Transverse colon (tissue), 4 donors: Measurements from ENCODE around the gene MATR3. TPM values are rescaled to one million over a fixed set of nuclear protein-coding genes. Genes with fewer than 3 reads are reported as not detected.
A peak's percentile ranks its signal among the peaks of the same experiment; 100 is the strongest.
"Not testable (repeated sequence)": the region's sequence is repeated elsewhere in the genome, so short reads cannot be mapped to it uniquely, and the experiment has no call there.

Source experiments
- DNase-seq: peaks from one replicate; pipeline ENCODE4 v3.0.0-alpha.2; 2019
- H3K27ac ChIP-seq, 4 donors: fragments of 200-600 bp; sonication (generic); 2 replicates each; pipeline ENCODE4 v1.5.1; 2016 to 2018; ENCODE audit warnings: inconsistent platforms in 4 of 4
- H3K27me3 ChIP-seq: fragments of 200-600 bp; sonication (generic); 2 replicates; pipeline ENCODE4 v1.5.1; 2017; ENCODE audit warnings: inconsistent platforms
- H3K36me3 ChIP-seq, 4 donors: fragments of 200-600 bp; sonication (generic); 2 replicates each; pipeline ENCODE4 v1.5.1; 2017 to 2019; ENCODE audit warnings: inconsistent platforms in 4 of 4
- H3K4me1 ChIP-seq, 4 donors: fragments of 200-600 bp; sonication (generic); 2 replicates each; pipeline ENCODE4 v1.5.1; 2017 to 2020; ENCODE audit warnings: inconsistent platforms in 4 of 4
- H3K4me3 ChIP-seq, 4 donors: fragments of 200-600 bp; sonication (generic); 1 replicate in 1 of 4; 2 replicates in 3 of 4; pipeline versions ENCODE4 v1.5.1 to v1.6.1; 2017 to 2019; ENCODE audit warnings: inconsistent platforms in 4 of 4
- H3K9me3 ChIP-seq, 2 donors: fragments of 200-600 bp; sonication (generic); 2 replicates each; pipeline ENCODE4 v1.5.1; 2017 to 2019; ENCODE audit warnings: inconsistent platforms in 2 of 2
- EP300 ChIP-seq: sonication (generic); formaldehyde crosslinking; IDR thresholded peaks from one replicate; pipeline ENCODE4 v1.6.1; 2017; ENCODE audit warnings: antibody characterized with exemption, low read depth
- POLR2A ChIP-seq: fragments of 450-650 bp; IDR thresholded peaks from one replicate; pipeline ENCODE4 v1.6.1; 2016; ENCODE audit warnings: antibody characterized with exemption, mild to moderate bottlenecking, moderate library complexity
- POLR2AphosphoS5 ChIP-seq, 3 donors: sonication (generic); formaldehyde crosslinking; IDR thresholded peaks; one replicate each; pipeline ENCODE4 v1.6.1; 2016; ENCODE audit warnings: antibody characterized with exemption in 3 of 3
- WGBS, 2 donors: methylation state at CpG; one replicate each; pipeline ENCODE4 v1.1.5; 2018; ENCODE audit warnings: low coverage in 1 of 2; 5-methylcytosine and 5-hydroxymethylcytosine counted together
- in situ Hi-C, 4 donors: fragments of 200-750 bp; cut with MboI; loops; one replicate each; pipeline versions ENCODE4 v1.15.0 to v1.15.1; 2017; ENCODE audit warnings: low sequenced_read_pairs in 3 of 4, low pct_ligation_motif_present in 1 of 4, low pct_unique_long_range_greater_than_20kb in 1 of 4
- intact Hi-C: fragments of 100-400 bp; cut with DNase I; formaldehyde crosslinking; loops from one replicate; pipeline ENCODE4 v1.15.1; 2023; ENCODE audit warnings: low total_unique reads
- total RNA-seq, 4 donors: library from RNA; depleted of rRNA; stranded (reverse); fragments of >200 nt; gene quantifications; one replicate each; pipeline ENCODE4 v1.1.0, GENCODE V29; 2016
- TF ChIP-seq, protein P1 (sequence below), 5 experiments: fragments of 200-600 bp in 3 of 5; fragments of 450-650 bp in 2 of 5; sonication (generic) in 3 of 5; IDR thresholded peaks; 1 replicate in 2 of 5; 2 replicates in 3 of 5; pipeline ENCODE4 v1.5.1; 2016 to 2017; ENCODE audit warnings: antibody characterized with exemption in 5 of 5, inconsistent platforms in 3 of 5, mild to moderate bottlenecking in 2 of 5, moderate library complexity in 1 of 5

The MATR3 gene
- total RNA-seq, 4 donors from 2014 or later: 97.3 to 190 (median 134) TPM

DNA sequence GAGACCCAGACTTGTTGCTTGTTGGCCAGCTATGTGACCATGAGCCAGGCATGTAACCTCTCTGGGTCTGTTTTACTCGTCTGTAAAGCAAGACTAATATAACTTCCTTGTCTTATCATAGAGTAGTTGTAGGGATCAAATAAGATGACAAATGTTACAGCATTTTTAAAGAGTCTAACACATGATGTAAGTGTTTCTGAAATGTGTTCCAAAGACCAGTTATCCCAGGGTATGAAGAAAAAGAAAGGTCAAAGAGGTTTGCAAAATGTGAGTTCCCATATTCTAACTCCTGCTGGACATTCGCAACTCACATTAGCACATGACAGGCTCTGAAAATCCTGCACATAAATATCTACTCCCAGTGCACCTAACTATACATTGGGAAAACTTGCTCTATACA is 28.5 kb upstream of the MATR3 start:
- in situ Hi-C loops: loop anchor here (10.0 to 25.0 kb wide), 3 partner anchors 440 to 678 kb away; partner anchors contain the start of gene HSPA9 (in 1 of the 4)
- no peak for TF ChIP-seq EP300
- TF ChIP-seq POLR2AphosphoS5 (IDR thresholded peaks at IDR 0.05): no peak
- 65 to 66% methylated on average over 2 of the region's 2 CpGs for WGBS, 2 donors

DNA sequence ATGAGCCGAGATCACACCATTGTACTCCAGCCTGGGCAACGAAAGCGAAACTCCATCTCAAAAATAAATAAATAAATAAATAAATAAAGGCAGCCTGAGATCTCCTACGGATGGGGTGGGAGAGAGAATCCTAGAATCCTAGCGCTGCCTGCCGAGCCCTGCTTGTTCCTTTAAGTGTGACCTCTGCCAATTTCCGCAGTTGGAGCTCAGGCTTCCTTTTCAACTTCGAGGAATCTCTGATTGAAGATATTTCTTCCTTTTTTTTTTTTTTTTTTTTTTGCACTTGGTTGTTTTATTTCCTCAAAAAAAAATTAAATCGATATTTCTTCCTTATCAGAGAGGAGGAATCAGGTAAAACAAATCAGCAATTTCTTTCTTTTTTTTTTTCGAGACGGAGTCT is 27.3 kb upstream of the MATR3 start:
- TF ChIP-seq EP300: no peak
- TF ChIP-seq, protein P1, sequence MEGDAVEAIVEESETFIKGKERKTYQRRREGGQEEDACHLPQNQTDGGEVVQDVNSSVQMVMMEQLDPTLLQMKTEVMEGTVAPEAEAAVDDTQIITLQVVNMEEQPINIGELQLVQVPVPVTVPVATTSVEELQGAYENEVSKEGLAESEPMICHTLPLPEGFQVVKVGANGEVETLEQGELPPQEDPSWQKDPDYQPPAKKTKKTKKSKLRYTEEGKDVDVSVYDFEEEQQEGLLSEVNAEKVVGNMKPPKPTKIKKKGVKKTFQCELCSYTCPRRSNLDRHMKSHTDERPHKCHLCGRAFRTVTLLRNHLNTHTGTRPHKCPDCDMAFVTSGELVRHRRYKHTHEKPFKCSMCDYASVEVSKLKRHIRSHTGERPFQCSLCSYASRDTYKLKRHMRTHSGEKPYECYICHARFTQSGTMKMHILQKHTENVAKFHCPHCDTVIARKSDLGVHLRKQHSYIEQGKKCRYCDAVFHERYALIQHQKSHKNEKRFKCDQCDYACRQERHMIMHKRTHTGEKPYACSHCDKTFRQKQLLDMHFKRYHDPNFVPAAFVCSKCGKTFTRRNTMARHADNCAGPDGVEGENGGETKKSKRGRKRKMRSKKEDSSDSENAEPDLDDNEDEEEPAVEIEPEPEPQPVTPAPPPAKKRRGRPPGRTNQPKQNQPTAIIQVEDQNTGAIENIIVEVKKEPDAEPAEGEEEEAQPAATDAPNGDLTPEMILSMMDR (IDR thresholded peaks at IDR 0.05): no peak
- in situ Hi-C loops: loop anchor here (10.0 to 25.0 kb wide), 3 partner anchors 441 to 679 kb away; partner anchors contain the start of gene HSPA9 (in 1 of the 4)
- Histone ChIP-seq H3K27me3 (no peaks in the 10 kb centered on the region), H3K27ac (no peak overlapping the region), H3K4me3 (no peak overlapping the region), H3K9me3 (no peaks in the 10 kb centered on the region), H3K4me1 (peaks cover 0 to 38% (median 7%) of the 10 kb centered on the region in 4 donors), H3K36me3 (no peaks in the 10 kb centered on the region)
- DNase-seq: no peak
- intact Hi-C loops: no loop called here
- 85% methylated on average over 8 to 11 of the region's 11 CpGs for WGBS, 2 donors

More for the DNA sequence above, 28.5 kb upstream of the MATR3 start:
- no peak overlapping the region for H3K4me3 ChIP-seq
- H3K27ac ChIP-seq: no peak overlapping the region
- H3K36me3 ChIP-seq: no peaks in the 10 kb centered on the region
- peaks cover 0 to 27% (median 5%) of the 10 kb centered on the region in 4 donors for H3K4me1 ChIP-seq
- intact Hi-C loops: no loop called here
- H3K9me3 ChIP-seq: no peaks in the 10 kb centered on the region
- no peaks in the 10 kb centered on the region for H3K27me3 ChIP-seq
- no peak for DNase-seq

DNA sequence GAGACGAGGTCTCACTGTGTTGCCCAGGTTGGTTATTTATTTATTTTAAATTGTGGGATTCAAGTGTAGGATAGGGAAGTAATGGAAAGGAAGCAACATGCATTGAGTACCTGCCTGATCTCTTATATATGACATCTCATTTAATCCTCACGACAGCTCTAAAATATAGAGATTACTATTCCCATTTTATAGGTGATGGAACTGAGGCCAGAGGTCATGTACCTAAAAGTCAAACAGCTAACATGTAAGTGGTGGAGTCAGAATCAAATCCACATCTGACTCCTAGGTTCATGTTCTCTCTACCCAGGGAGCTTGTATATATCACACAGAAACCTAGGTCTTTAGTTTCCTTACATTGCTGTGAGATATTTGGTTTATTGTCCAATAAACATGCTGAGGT is 26.1 kb upstream of the MATR3 start:
- Histone ChIP-seq H3K4me3 (no peak overlapping the region), H3K36me3 (no peaks in the 10 kb centered on the region), H3K27me3 (no peaks in the 10 kb centered on the region), H3K27ac (no peak overlapping the region), H3K4me1 (peaks cover 0 to 45% (median 14%) of the 10 kb centered on the region in 4 donors), H3K9me3 (no peaks in the 10 kb centered on the region)
- no peak for TF ChIP-seq POLR2A
- no peak for TF ChIP-seq EP300
- TF ChIP-seq, protein P1 (IDR thresholded peaks at IDR 0.05): no peak
- TF ChIP-seq POLR2AphosphoS5 (IDR thresholded peaks at IDR 0.05): no peak
- in situ Hi-C loops (loop anchor here (10.0 to 25.0 kb wide), 3 partner anchors 443 to 680 kb away; partner anchors contain the start of gene HSPA9 (in 1 of the 4)), intact Hi-C loops (no loop called here)
- 77 to 100% methylated on average over 1 to 2 of the region's 2 CpGs for WGBS, 2 donors
- DNase-seq: no peak

DNA sequence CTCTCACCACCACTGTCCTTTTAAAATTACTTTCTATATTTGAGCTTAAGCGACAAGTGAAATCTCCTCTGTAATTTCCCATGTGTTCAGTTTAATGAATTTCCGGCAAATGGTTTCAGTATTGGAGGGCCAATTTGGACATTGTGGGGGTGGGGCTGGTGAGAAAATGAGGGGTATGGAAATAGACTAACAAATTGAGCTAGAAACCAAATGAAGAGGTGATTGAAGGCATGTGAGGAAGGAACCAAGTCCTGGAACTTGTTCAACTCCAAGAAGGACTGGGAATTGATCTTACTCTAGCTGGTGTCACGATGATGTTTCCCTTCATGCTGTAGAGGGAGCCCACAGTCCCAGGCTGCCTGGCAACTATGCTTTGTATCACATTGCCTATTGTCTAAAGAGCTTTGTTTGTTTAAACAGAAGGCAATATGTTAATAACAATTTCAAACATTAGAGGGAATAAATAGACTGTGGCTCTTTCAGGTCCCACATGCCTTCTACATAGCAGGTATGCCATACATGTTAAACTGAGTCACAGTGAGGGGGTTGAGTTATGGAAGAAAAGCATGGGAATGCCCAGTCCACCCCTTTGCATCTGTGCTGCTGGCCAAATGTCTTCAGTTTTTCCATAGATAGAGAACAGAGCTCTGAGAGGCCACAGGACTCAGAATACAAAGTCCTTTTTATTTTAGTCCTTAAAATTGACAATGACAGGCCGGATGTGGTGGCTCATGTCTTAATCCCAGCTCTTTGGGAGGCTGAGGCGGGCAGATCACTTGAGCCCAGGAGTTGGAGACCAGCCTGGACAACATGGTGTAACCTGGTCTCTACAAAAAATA is 25.0 kb upstream of the MATR3 start:
- Histone ChIP-seq H3K27me3 (no peaks in the 10 kb centered on the region), H3K27ac (no peak overlapping the region), H3K4me1 (peaks cover 5 to 51% (median 24%) of the 10 kb centered on the region in 4 donors), H3K36me3 (no peaks in the 10 kb centered on the region), H3K9me3 (no peaks in the 10 kb centered on the region), H3K4me3 (no peak overlapping the region)
- 83 to 94% methylated on average over 3 to 5 of the region's 5 CpGs for WGBS, 2 donors
- TF ChIP-seq POLR2A (no peak), POLR2AphosphoS5 (IDR thresholded peaks at IDR 0.05) (no peak), EP300 (no peak)
- TF ChIP-seq, protein P1 (IDR thresholded peaks at IDR 0.05): no peak
- in situ Hi-C loops: loop anchor here (10.0 to 25.0 kb wide), 3 partner anchors 444 to 681 kb away; partner anchors contain the start of gene HSPA9 (in 1 of the 4)
- intact Hi-C loops: no loop called here
- no peak for DNase-seq

DNA sequence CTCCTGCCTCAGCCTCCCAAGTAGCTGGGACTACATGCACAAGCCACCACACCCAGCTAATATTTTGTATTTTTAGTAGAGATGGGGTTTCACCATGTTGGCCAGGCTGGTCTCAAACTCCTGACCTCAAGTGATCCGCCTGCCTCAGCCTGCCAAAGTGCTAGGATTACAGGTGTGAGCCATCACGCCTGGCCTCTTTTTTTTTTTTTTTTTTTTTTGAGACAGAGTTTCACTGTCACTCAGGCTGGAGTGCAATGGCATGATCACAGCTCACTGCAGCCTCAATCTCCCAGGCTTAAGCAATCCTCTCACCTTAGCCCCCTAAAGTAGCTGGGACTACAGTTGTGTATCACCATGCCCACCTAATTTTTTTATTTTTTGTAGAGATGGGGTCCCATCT is 22.8 kb upstream of the MATR3 start:
- H3K36me3 ChIP-seq, H3K27me3 ChIP-seq, DNase-seq, intact Hi-C loops, H3K9me3 ChIP-seq, H3K4me3 ChIP-seq: not testable (repeated sequence)
- WGBS, 2 donors: 85 to 100% methylated on average over 1 to 2 of the region's 2 CpGs
- in situ Hi-C loops: loop anchor here (25.0 kb wide), 2 partner anchors 633 to 683 kb away; partner anchors contain the start of gene HSPA9 (in 1 of the 4)
- H3K27ac ChIP-seq: peak overlapping the region; percentile 83 to 92 (median 87)
- peaks cover 8 to 69% (median 41%) of the 10 kb centered on the region in 4 donors for H3K4me1 ChIP-seq
